B cell (primary cell): Measurements from ENCODE around the gene S100A8. TPM values are rescaled to one million over a fixed set of nuclear protein-coding genes. Genes with fewer than 3 reads are reported as not detected.

Source experiments
- ATAC-seq: fragments of 200-7000 bp; cut with Tn5 transposase; one replicate; pipeline ENCODE4 v1.10.0; 2021; ENCODE audit warnings: low read depth, mild to moderate bottlenecking, moderate number of reproducible peaks, moderate library complexity
- CTCF ChIA-PET: fragments of 350-600 bp; sonication (Branson Sonifier 250); formaldehyde crosslinking; loops from one replicate; lab custom pipeline; 2021; ENCODE audit warnings: antibody characterized with exemption, inconsistent platforms; lab: Charles Lee
- POLR2A ChIA-PET: fragments of 350-600 bp; sonication (Branson Sonifier 250); formaldehyde crosslinking; loops from one replicate; lab custom pipeline; 2021; ENCODE audit warnings: antibody characterized with exemption; lab: Charles Lee
- DNase-seq: peaks from one replicate; pipeline ENCODE4 v3.0.0; 2013
- H2AFZ ChIP-seq: 2 replicates; pipeline ENCODE4 v1.6.1; 2012; ENCODE audit warnings: mild to moderate bottlenecking, low read depth, low read length; ENCODE audit not compliant: insufficient read depth, poor library complexity, severe bottlenecking
- H3K27ac ChIP-seq, 2 donors: 1 replicate in 1 of 2; 2 replicates in 1 of 2; pipeline ENCODE4 v1.5.1; 2012 to 2013; ENCODE audit warnings: low read length in 2 of 2, mild to moderate bottlenecking in 2 of 2, moderate library complexity in 1 of 2
- H3K27me3 ChIP-seq, 4 experiments: fragments of 200-600 bp in 1 of 4; sonication (generic) in 1 of 4; replicated peaks in 1 of 4; 1 replicate in 2 of 4; 2 replicates in 2 of 4; pipeline versions ENCODE4 v1.6.1 to v1.7.0; 2013 to 2016; ENCODE audit warnings: low read length in 3 of 4, mild to moderate bottlenecking in 2 of 4, mixed read lengths in 1 of 4, moderate library complexity in 1 of 4; ENCODE audit not compliant: insufficient read depth in 4 of 4, control insufficient read depth in 3 of 4; ENCODE audit errors: control extremely low read depth in 1 of 4
- H3K36me3 ChIP-seq, 2 experiments: replicated peaks in 1 of 2; 1 replicate in 1 of 2; 2 replicates in 1 of 2; pipeline versions ENCODE4 v1.6.1 to v1.7.1; 2013; ENCODE audit warnings: low read length in 1 of 2; ENCODE audit not compliant: insufficient read depth in 2 of 2, control insufficient read depth in 1 of 2; ENCODE audit errors: control extremely low read depth in 1 of 2, extremely low read depth in 1 of 2
- H3K4me1 ChIP-seq, 2 donors: fragments of 200-600 bp in 1 of 2; sonication (generic) in 1 of 2; 1 replicate in 1 of 2; 2 replicates in 1 of 2; pipeline versions ENCODE4 v1.5.1 to v1.6.1; 2013 to 2017; ENCODE audit warnings: low read length in 2 of 2; ENCODE audit not compliant: control insufficient read depth in 2 of 2, insufficient read depth in 2 of 2
- H3K4me2 ChIP-seq: replicated peaks from 2 replicates; pipeline ENCODE3; 2012; ENCODE audit warnings: mild to moderate bottlenecking, low read depth, low read length; ENCODE audit not compliant: poor library complexity, severe bottlenecking
- H3K4me3 ChIP-seq, 5 experiments: fragments of 200-600 bp in 1 of 5; sonication (generic) in 1 of 5; 1 replicate in 3 of 5; 2 replicates in 2 of 5; pipeline versions ENCODE4 v1.5.1 to v1.7.0; 2011 to 2016; ENCODE audit warnings: low read length in 4 of 5, mild to moderate bottlenecking in 4 of 5, low read depth in 2 of 5, control low read depth in 1 of 5, moderate library complexity in 1 of 5; ENCODE audit not compliant: insufficient read depth in 1 of 5; ENCODE audit errors: control extremely low read depth in 1 of 5, extremely low read depth in 1 of 5
- H3K79me2 ChIP-seq: fragments of 200-600 bp; sonication (generic); one replicate; pipeline ENCODE4 v1.6.0; 2016; ENCODE audit warnings: low read length; ENCODE audit not compliant: control insufficient read depth, insufficient read depth
- H3K9ac ChIP-seq: fragments of 200-600 bp; sonication (generic); 2 replicates; pipeline ENCODE4 v1.6.1; 2017; ENCODE audit warnings: mild to moderate bottlenecking, low read length, moderate library complexity
- H3K9me3 ChIP-seq, 3 donors: one replicate each; pipeline versions ENCODE4 v1.6.1 to v1.7.1; 2013; ENCODE audit warnings: low read length in 2 of 3; ENCODE audit not compliant: control insufficient read depth in 2 of 3, insufficient read depth in 1 of 3; ENCODE audit errors: control extremely low read depth in 1 of 3
- H4K20me1 ChIP-seq: 2 replicates; pipeline ENCODE4 v1.6.0; 2012; ENCODE audit warnings: mild to moderate bottlenecking, low read length; ENCODE audit not compliant: insufficient read depth, control insufficient read depth, poor library complexity, severe bottlenecking
- H3K27ac Mint-ChIP-seq: one replicate; pipeline ENCODE4 v1.8.0; 2021; ENCODE audit warnings: mixed read lengths
- H3K27me3 Mint-ChIP-seq: one replicate; pipeline ENCODE4 v1.8.0; 2021; ENCODE audit warnings: mixed read lengths
- H3K4me1 Mint-ChIP-seq: one replicate; pipeline ENCODE4 v1.8.0; 2021; ENCODE audit warnings: mixed read lengths
- H3K4me3 Mint-ChIP-seq: one replicate; pipeline ENCODE4 v1.8.0; 2021; ENCODE audit warnings: mixed read lengths
- H3K9me3 Mint-ChIP-seq: one replicate; pipeline ENCODE4 v1.8.0; 2022; ENCODE audit warnings: mixed read lengths; ENCODE audit not compliant: insufficient read depth
- CTCF ChIP-seq: fragments of 200-600 bp; IDR thresholded peaks from one replicate; pipeline ENCODE4 v1.8.0; 2022; ENCODE audit warnings: antibody characterized with exemption, mild to moderate bottlenecking
- EZH2 ChIP-seq: IDR thresholded peaks from 2 replicates; pipeline ENCODE4 v1.6.1; 2012; ENCODE audit warnings: borderline replicate concordance, low read depth, mild to moderate bottlenecking, moderate library complexity, low read length; ENCODE audit not compliant: insufficient read depth, poor library complexity, severe bottlenecking
- WGBS: methylation state at CpG from one replicate; pipeline ENCODE4 v1.1.5; 2013; ENCODE audit warnings: missing lambda C conversion rate; ENCODE audit not compliant: insufficient coverage; 5-methylcytosine and 5-hydroxymethylcytosine counted together
- intact Hi-C: fragments of 100-400 bp; cut with micrococcal nuclease; formaldehyde crosslinking; loops from one replicate; pipeline ENCODE4 v1.10.0; 2022
- polyA plus RNA-seq: library from polyadenylated mRNA; depleted of rRNA; stranded (reverse); fragments of >200 nt; gene quantifications from 2 replicates; pipeline ENCODE4 v1.2.3, GENCODE V29; 2012
- total RNA-seq, 2 donors: library from RNA; stranded (reverse); fragments of 120-200 nt in 1 of 2; gene quantifications; 1 replicate in 1 of 2; 2 replicates in 1 of 2; pipeline versions ENCODE4 v1.2.3 to v1.2.4, GENCODE V29; 2013 to 2022

S100A8 gene
- total and polyA plus RNA-seq, 2 donors (not counting 1 experiment from before 2014, with no cell fraction given): 3.3 to 16.7 TPM

- no peaks in the 10 kb centered on the region for H3K4me1 ChIP-seq
- no peaks in the 10 kb centered on the region for H3K79me2 ChIP-seq
- peaks cover 0 to 3% (median 0%) of the 10 kb centered on the region in 3 donors for H3K9me3 ChIP-seq
- no peaks in the 10 kb centered on the region for H3K9me3 Mint-ChIP-seq
- DNase-seq (no peak), ATAC-seq (no peak)
- H3K9ac ChIP-seq: no peak overlapping the region
- H3K4me1 Mint-ChIP-seq: no peaks in the 10 kb centered on the region
- TF ChIP-seq EZH2: no peak
- TF ChIP-seq CTCF: no peak
- H3K27ac Mint-ChIP-seq: no peak overlapping the region
- ChIA-PET POLR2A (no interaction called here), CTCF (interaction anchor here (0.5 kb wide), 1 partner anchor 95 kb away, joined by 3 read pairs; no protein-coding TSS in a partner anchor)
- H3K27me3 ChIP-seq: peaks cover 0 to 5% (median 3%) of the 10 kb centered on the region in 4 experiments
- H3K4me3 Mint-ChIP-seq: no peak overlapping the region
- intact Hi-C loops: no loop called here
- 94% methylated on average over 7 of the region's 11 CpGs for WGBS
- H3K4me3 ChIP-seq: no peak overlapping the region
- H3K36me3 ChIP-seq: no peaks in the 10 kb centered on the region
- no peaks in the 10 kb centered on the region for H4K20me1 ChIP-seq
- H3K27ac ChIP-seq: no peak overlapping the region
- peaks cover 41% of the 10 kb centered on the region for H3K27me3 Mint-ChIP-seq
- H2AFZ ChIP-seq: no peak overlapping the region
- H3K4me2 ChIP-seq: no peak overlapping the region
Measured at GRCh38 chr1:153403421-153404085, 12.7 kb upstream of the S100A8 start.

- no peak overlapping the region for H3K4me2 ChIP-seq
- WGBS: 40% methylated on average over 1 of the region's 2 CpGs
- H3K36me3 ChIP-seq: no peaks in the 10 kb centered on the region
- peaks cover 0 to 2% (median 0%) of the 10 kb centered on the region in 3 donors for H3K9me3 ChIP-seq
- H3K27me3 ChIP-seq: peaks cover 0 to 3% (median 3%) of the 10 kb centered on the region in 4 experiments
- DNase-seq: no peak
- H3K4me3 ChIP-seq: no peak overlapping the region
- POLR2A ChIA-PET: no interaction called here
- no peaks in the 10 kb centered on the region for H3K4me1 ChIP-seq
- no peaks in the 10 kb centered on the region for H3K79me2 ChIP-seq
- no peak overlapping the region for H2AFZ ChIP-seq
- H3K27ac Mint-ChIP-seq: no peak overlapping the region
- no peak for ATAC-seq
- H3K9ac ChIP-seq: no peak overlapping the region
- no peak overlapping the region for H3K27ac ChIP-seq
- CTCF ChIA-PET: interaction anchor here (0.9 to 1.0 kb wide), 2 partner anchors 50 to 62 kb away, joined by 3 to 4 read pairs; no protein-coding TSS in a partner anchor
- H3K4me3 Mint-ChIP-seq: no peak overlapping the region
- H4K20me1 ChIP-seq: no peaks in the 10 kb centered on the region
- intact Hi-C loops: no loop called here
- H3K9me3 Mint-ChIP-seq: no peaks in the 10 kb centered on the region
- peaks cover 34% of the 10 kb centered on the region for H3K27me3 Mint-ChIP-seq
- no peaks in the 10 kb centered on the region for H3K4me1 Mint-ChIP-seq
- TF ChIP-seq CTCF (no peak), EZH2 (no peak)
Measured at GRCh38 chr1:153402226-153402625, 11.4 kb upstream of the S100A8 start.
